ENCODE results near the gene SEC61G. TPM values are rescaled to one million over a fixed set of nuclear protein-coding genes. Genes with fewer than 3 reads are reported as not detected.

Gene SEC61G
- total RNA-seq, 2 experiments from 2014 or later: 43.9 to 51.3 TPM

DNA sequence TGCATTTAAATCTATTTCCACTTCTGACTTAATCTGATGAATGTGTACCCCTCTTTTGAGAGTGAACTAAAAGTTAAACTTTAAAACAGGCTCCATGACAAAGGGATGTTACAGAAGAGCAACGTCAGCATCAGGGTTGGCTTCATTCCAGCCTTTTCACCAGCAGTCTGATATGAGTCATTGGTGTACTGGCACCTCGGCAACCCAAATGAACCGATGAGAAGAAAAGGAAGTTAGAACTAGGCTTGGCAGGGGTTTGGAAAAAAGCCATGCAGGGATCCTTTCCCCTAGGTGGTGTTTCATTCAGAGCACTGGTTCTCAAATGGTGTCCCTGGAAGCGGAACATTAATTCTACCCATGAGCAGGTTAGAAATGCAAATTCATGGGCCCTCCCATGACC lies 53.6 kb downstream of the SEC61G start:
- intact Hi-C loops (cut with DNase I, micrococcal nuclease): no loop called here
- ChIA-PET POLR2A (no interaction called here), CTCF (no interaction called here)
- Histone ChIP-seq H3K9me3 (ENCODE audit: control insufficient read depth in 1 of 2, insufficient read depth in 1 of 2, low read length in 2 of 2) (peaks cover 5 to 7% of the 10 kb centered on the region in 2 experiments), H3K36me3 (ENCODE audit: insufficient read depth, low read length) (no peaks in the 10 kb centered on the region), H3K27me3 (ENCODE audit: control insufficient read depth in 1 of 2, insufficient read depth in 2 of 2, low read length in 2 of 2) (no peaks in the 10 kb centered on the region), H3K27ac (ENCODE audit: low read depth in 1 of 2, low read length in 2 of 2) (no peak overlapping the region), H3K4me1 (ENCODE audit: insufficient read depth, low read length) (no peaks in the 10 kb centered on the region), H3K4me3 (ENCODE audit: low read length) (no peak overlapping the region)
- TF ChIP-seq, protein P1, sequence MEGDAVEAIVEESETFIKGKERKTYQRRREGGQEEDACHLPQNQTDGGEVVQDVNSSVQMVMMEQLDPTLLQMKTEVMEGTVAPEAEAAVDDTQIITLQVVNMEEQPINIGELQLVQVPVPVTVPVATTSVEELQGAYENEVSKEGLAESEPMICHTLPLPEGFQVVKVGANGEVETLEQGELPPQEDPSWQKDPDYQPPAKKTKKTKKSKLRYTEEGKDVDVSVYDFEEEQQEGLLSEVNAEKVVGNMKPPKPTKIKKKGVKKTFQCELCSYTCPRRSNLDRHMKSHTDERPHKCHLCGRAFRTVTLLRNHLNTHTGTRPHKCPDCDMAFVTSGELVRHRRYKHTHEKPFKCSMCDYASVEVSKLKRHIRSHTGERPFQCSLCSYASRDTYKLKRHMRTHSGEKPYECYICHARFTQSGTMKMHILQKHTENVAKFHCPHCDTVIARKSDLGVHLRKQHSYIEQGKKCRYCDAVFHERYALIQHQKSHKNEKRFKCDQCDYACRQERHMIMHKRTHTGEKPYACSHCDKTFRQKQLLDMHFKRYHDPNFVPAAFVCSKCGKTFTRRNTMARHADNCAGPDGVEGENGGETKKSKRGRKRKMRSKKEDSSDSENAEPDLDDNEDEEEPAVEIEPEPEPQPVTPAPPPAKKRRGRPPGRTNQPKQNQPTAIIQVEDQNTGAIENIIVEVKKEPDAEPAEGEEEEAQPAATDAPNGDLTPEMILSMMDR (IDR thresholded peaks at IDR 0.05): no peak
- H3K4me3 Mint-ChIP-seq: no peak overlapping the region
- ATAC-seq (ENCODE audit: poor library complexity) (no peak), DNase-seq (no peak)
- H3K27ac Mint-ChIP-seq: no peak overlapping the region
- peaks cover 3% of the 10 kb centered on the region for H3K9me3 Mint-ChIP-seq
- no peaks in the 10 kb centered on the region for H3K36me3 Mint-ChIP-seq (ENCODE audit: low read depth)
- H3K27me3 Mint-ChIP-seq: no peaks in the 10 kb centered on the region
- H3K4me1 Mint-ChIP-seq (ENCODE audit: low read depth): no peaks in the 10 kb centered on the region

DNA sequence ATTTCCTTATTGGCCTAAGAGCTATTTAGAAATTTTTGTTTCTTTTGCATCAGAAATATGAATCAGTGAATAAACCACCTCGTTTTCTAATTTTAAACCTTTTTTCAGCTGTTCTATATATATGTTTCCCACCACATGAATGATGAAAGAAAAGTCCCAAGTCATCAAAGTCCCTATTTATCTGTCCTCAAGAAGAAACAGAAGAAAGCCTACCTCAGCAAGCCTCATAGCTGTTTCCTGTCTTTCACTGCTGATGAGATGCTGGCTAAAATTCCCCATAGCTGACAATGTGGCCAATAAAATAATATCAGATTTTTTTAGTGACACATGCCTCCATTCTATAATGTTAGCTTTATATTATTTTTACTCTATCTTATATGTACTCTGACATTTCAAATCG lies 54.2 kb downstream of the SEC61G start:
- POLR2A ChIA-PET: no interaction called here
- H3K4me3 ChIP-seq (ENCODE audit: low read length): no peak overlapping the region
- intact Hi-C loops (cut with DNase I, micrococcal nuclease): no loop called here
- no peaks in the 10 kb centered on the region for H3K36me3 ChIP-seq (ENCODE audit: insufficient read depth, low read length)
- TF ChIP-seq, protein P1 (IDR thresholded peaks at IDR 0.05): no peak
- ATAC-seq (ENCODE audit: poor library complexity) (no peak), DNase-seq (no peak)
- no peaks in the 10 kb centered on the region for H3K27me3 Mint-ChIP-seq
- CTCF ChIA-PET: no interaction called here
- H3K4me3 Mint-ChIP-seq: no peak overlapping the region
- no peak overlapping the region for H3K27ac ChIP-seq (ENCODE audit: low read depth in 1 of 2, low read length in 2 of 2)
- H3K9me3 ChIP-seq (ENCODE audit: control insufficient read depth in 1 of 2, insufficient read depth in 1 of 2, low read length in 2 of 2): peaks cover 5 to 7% of the 10 kb centered on the region in 2 experiments
- H3K27me3 ChIP-seq (ENCODE audit: control insufficient read depth in 1 of 2, insufficient read depth in 2 of 2, low read length in 2 of 2): no peaks in the 10 kb centered on the region
- H3K9me3 Mint-ChIP-seq: peaks cover 3% of the 10 kb centered on the region
- no peak overlapping the region for H3K27ac Mint-ChIP-seq
- no peaks in the 10 kb centered on the region for H3K4me1 ChIP-seq (ENCODE audit: insufficient read depth, low read length)
- no peaks in the 10 kb centered on the region for H3K36me3 Mint-ChIP-seq (ENCODE audit: low read depth)
- H3K4me1 Mint-ChIP-seq (ENCODE audit: low read depth): no peaks in the 10 kb centered on the region

Other genes starting within 250 kb of the SEC61G start
- gene VSTM2A, start 216.8 kb downstream of the SEC61G start, total RNA-seq: not detected